Prostate gland (tissue), 2 donors: Measurements from ENCODE around the gene CARD9.

ENCODE experiments used
- CTCF ChIP-seq, 4 experiments: fragments of 200-600 bp in 2 of 4; fragments of 450-650 bp in 2 of 4; sonication (generic) in 2 of 4; IDR thresholded peaks; 1 replicate in 3 of 4; 2 replicates in 1 of 4; pipeline ENCODE4 v1.5.1; 2016 to 2019; ENCODE audit warnings: antibody characterized with exemption in 4 of 4, mild to moderate bottlenecking in 2 of 4, moderate library complexity in 2 of 4
- POLR2A ChIP-seq: fragments of 450-650 bp; IDR thresholded peaks from one replicate; pipeline ENCODE4 v1.6.1; 2016; ENCODE audit warnings: antibody characterized with exemption, mild to moderate bottlenecking

- no peak for TF ChIP-seq POLR2A
- TF ChIP-seq CTCF (IDR thresholded peaks at IDR 0.05), result no peak
Observed at GRCh38 chr9:136336156-136336870, 37.2 kb downstream of the CARD9 start.
